ENCODE results near the gene PPP1R13L.

Gene PPP1R13L

GRCh38 chr19:45376045-45376724 is 28.7 kb downstream of the PPP1R13L start:
- H3K27ac Mint-ChIP-seq = no peak overlapping the region
- H3K4me3 Mint-ChIP-seq = no peak overlapping the region
- H3K4me1 Mint-ChIP-seq (ENCODE audit: low read depth) = no peaks in the 10 kb centered on the region
- no peaks in the 10 kb centered on the region for H3K27me3 Mint-ChIP-seq
- H3K36me3 Mint-ChIP-seq (ENCODE audit: low read depth) = no peaks in the 10 kb centered on the region
- no peaks in the 10 kb centered on the region for H3K9me3 Mint-ChIP-seq

- Mint-ChIP-seq H3K27me3 (no peaks in the 10 kb centered on the region), H3K4me3 (peak within 1 kb of the TSS; percentile 91), H3K27ac (peak within 1 kb of the TSS; percentile 98), H3K36me3 (ENCODE audit: low read depth) (no peaks in the 10 kb centered on the region), H3K9me3 (no peaks in the 10 kb centered on the region), H3K4me1 (ENCODE audit: low read depth) (peaks cover 19% of the 10 kb centered on the region)
Measured at GRCh38 chr19:45370410-45371204, 34.3 kb downstream of the PPP1R13L start, which contains the start of gene ERCC2. Gene ERCC2 (minus strand): TSS chr19:45370573. CDS start chr19:45370540, 33 bp downstream.

DNA sequence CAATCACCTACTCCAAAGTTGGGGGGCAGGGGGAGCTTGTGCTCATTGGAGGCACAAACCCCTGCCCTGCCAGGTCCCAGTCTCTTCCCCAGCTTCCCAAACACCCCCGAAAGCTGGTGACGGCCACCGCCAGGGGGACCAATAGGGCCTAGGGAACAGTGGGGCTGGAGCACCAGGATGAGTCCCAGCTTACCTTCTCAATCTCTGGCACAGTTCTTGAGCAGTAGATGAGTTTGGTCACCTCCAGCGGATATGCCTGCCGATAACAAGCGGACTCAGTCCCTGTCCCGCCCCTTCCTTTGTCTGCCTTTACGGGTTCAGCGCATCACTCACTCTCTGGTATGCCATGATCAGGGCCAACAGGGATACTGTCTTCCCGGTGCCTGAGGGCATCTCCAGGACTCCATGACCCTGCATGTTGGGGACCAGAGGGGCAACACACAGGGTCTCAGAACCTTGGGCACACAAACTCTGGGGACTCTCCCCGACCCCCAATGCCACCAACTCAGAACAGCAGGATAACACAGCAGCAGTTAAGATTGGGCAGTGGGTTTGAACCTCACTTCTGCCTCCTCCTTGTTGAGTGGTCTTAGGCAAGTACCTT is 36.0 kb downstream of the PPP1R13L start:
- H3K27me3 Mint-ChIP-seq = no peaks in the 10 kb centered on the region
- no peak overlapping the region for H3K27ac Mint-ChIP-seq
- no peaks in the 10 kb centered on the region for H3K9me3 Mint-ChIP-seq
- peaks cover 19% of the 10 kb centered on the region for H3K4me1 Mint-ChIP-seq (ENCODE audit: low read depth)
- H3K4me3 Mint-ChIP-seq = peak overlapping the region; percentile 73
- no peaks in the 10 kb centered on the region for H3K36me3 Mint-ChIP-seq (ENCODE audit: low read depth)

DNA sequence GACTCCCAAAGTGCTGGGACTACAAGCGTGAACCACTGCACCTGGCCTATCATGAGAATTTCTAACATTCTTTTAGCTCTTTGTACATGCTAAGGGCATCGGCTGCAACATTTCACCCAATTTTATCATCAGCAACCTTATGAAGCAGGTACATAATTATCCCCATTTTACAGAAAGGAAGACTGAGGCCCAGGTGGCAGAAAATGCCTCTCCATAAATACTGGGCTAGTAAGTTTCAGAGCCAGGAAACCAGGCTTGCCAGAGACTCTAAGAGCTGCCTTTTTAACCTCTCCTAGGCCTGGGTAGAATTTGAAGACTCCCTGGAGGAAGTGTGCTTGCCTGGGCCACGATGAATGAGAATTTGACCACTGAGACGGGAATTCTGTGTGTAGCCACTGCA is 36.7 kb downstream of the PPP1R13L start:
- Mint-ChIP-seq H3K4me3 (no peak overlapping the region), H3K27ac (no peak overlapping the region), H3K27me3 (no peaks in the 10 kb centered on the region), H3K9me3 (no peaks in the 10 kb centered on the region), H3K36me3 (ENCODE audit: low read depth) (no peaks in the 10 kb centered on the region), H3K4me1 (ENCODE audit: low read depth) (peaks cover 19% of the 10 kb centered on the region)

- Mint-ChIP-seq H3K27ac (no peak overlapping the region), H3K27me3 (no peaks in the 10 kb centered on the region), H3K36me3 (ENCODE audit: low read depth) (peaks cover 14% of the 10 kb centered on the region), H3K4me1 (ENCODE audit: low read depth) (peaks cover 9% of the 10 kb centered on the region), H3K9me3 (no peaks in the 10 kb centered on the region), H3K4me3 (no peak overlapping the region)
Measured at GRCh38 chr19:45364696-45365095, 40.2 kb downstream of the PPP1R13L start.

DNA sequence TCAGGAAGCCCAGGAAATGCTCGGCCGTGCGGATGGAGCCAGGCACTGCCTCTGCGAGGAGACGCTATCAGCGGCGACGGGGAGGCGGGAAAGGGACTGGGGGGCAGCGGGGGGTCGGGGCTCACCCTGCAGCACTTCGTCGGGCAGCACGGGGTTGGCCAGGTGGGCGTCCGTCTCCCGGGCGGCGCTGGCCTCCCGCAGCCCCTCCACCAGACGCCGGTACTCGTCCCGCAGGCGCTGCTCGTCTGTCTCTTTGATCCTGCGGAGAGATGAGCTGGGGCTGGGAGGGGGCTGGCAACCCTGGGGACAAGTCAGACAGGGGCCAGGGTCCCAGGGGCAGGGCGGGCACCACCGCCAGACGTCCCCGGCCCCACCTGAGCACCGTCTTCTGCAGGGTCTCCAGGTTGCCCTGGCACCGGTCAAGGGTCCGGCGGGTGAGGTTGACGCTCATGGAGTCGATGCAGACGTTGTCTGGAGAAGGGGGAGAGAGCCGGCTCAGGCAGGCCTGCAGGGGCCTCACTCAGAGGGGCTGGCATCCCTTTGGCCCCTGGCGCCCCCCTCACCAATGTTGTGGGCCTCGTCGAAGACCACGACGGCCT is 40.9 kb downstream of the PPP1R13L start:
- Mint-ChIP-seq H3K4me3 (no peak overlapping the region), H3K4me1 (ENCODE audit: low read depth) (peaks cover 6% of the 10 kb centered on the region), H3K27ac (no peak overlapping the region), H3K27me3 (no peaks in the 10 kb centered on the region), H3K36me3 (ENCODE audit: low read depth) (peaks cover 21% of the 10 kb centered on the region), H3K9me3 (no peaks in the 10 kb centered on the region)

- no peak overlapping the region for H3K4me3 Mint-ChIP-seq
- H3K36me3 Mint-ChIP-seq (ENCODE audit: low read depth) = peaks cover 36% of the 10 kb centered on the region
- no peaks in the 10 kb centered on the region for H3K27me3 Mint-ChIP-seq
- no peaks in the 10 kb centered on the region for H3K4me1 Mint-ChIP-seq (ENCODE audit: low read depth)
- no peaks in the 10 kb centered on the region for H3K9me3 Mint-ChIP-seq
- no peak overlapping the region for H3K27ac Mint-ChIP-seq
Measured at GRCh38 chr19:45362291-45362690, 42.6 kb downstream of the PPP1R13L start.

GRCh38 chr19:45361608-45362007 is 43.3 kb downstream of the PPP1R13L start:
- H3K4me1 Mint-ChIP-seq (ENCODE audit: low read depth) = no peaks in the 10 kb centered on the region
- no peak overlapping the region for H3K4me3 Mint-ChIP-seq
- no peaks in the 10 kb centered on the region for H3K27me3 Mint-ChIP-seq
- H3K27ac Mint-ChIP-seq = no peak overlapping the region
- no peaks in the 10 kb centered on the region for H3K9me3 Mint-ChIP-seq
- H3K36me3 Mint-ChIP-seq (ENCODE audit: low read depth) = peaks cover 36% of the 10 kb centered on the region

GRCh38 chr19:45358213-45358792 is 46.6 kb downstream of the PPP1R13L start:
- Mint-ChIP-seq H3K9me3 (no peaks in the 10 kb centered on the region), H3K4me3 (no peak overlapping the region), H3K36me3 (ENCODE audit: low read depth) (peaks cover 46% of the 10 kb centered on the region), H3K27me3 (no peaks in the 10 kb centered on the region), H3K4me1 (ENCODE audit: low read depth) (no peaks in the 10 kb centered on the region), H3K27ac (no peak overlapping the region)

DNA sequence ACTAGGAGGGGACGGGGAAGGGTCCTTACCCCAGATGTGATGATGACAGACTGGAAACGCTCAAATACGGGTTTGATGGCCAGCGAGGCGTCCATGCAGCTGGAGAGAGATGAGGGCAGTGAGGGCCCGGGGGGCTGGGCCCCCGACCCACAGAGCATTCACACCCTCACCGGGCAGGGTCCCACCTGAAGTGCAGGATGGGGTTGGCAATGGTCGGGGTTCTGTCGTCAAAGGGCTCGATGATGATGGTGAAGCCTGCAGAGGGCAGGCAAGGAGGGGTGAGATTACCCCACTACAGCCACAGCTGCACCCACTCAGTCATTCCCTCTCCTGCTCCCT is 47.5 kb downstream of the PPP1R13L start:
- Mint-ChIP-seq H3K36me3 (ENCODE audit: low read depth) (peaks cover 46% of the 10 kb centered on the region), H3K27me3 (no peaks in the 10 kb centered on the region), H3K4me3 (no peak overlapping the region)

DNA sequence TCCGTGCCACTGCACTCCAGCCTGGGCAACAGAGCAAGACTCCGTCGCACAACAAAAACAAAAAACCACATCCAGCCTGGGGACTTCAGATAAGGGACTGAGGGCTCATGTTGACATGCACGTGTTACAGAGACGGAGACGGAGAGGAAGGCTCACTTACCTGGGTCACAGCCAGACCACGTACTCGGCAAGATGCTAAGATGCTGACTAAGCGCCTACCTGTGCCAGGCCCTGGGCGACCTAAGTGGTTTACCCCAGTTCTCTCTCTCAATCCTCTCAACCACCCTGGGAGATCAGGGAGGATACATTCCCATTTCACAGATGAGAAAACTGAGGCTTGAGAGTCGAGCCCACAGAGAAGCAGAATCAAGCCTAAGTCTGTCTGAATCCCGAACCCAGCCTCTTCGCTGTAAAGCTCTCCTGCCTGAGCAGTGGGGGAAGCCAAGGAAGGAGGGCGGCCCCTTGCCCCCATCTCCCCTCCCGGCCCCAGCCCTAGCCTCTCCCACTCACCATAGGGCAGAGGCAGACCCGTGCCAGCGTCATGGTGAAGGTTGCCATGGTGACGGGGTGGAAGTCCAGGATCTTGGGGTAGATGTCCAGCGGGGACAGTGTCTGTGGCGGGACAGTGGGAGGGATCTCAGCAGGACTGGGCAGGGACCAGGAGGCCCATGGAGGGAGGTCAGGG is 48.0 kb downstream of the PPP1R13L start:
- H3K4me1 Mint-ChIP-seq (ENCODE audit: low read depth) = no peaks in the 10 kb centered on the region
- peaks cover 42% of the 10 kb centered on the region for H3K36me3 Mint-ChIP-seq (ENCODE audit: low read depth)
- H3K27ac Mint-ChIP-seq = no peak overlapping the region
- no peaks in the 10 kb centered on the region for H3K27me3 Mint-ChIP-seq
- H3K4me3 Mint-ChIP-seq = no peak overlapping the region
- no peaks in the 10 kb centered on the region for H3K9me3 Mint-ChIP-seq

More for the DNA sequence above, 47.5 kb downstream of the PPP1R13L start:
- H3K4me1 Mint-ChIP-seq (ENCODE audit: low read depth) = no peaks in the 10 kb centered on the region
- no peaks in the 10 kb centered on the region for H3K9me3 Mint-ChIP-seq
- no peak overlapping the region for H3K27ac Mint-ChIP-seq

GRCh38 chr19:45355910-45356309 is 49.0 kb downstream of the PPP1R13L start:
- no peaks in the 10 kb centered on the region for H3K4me1 Mint-ChIP-seq (ENCODE audit: low read depth)
- H3K36me3 Mint-ChIP-seq (ENCODE audit: low read depth) = peaks cover 32% of the 10 kb centered on the region
- H3K4me3 Mint-ChIP-seq = no peak overlapping the region
- H3K27ac Mint-ChIP-seq = no peak overlapping the region
- H3K9me3 Mint-ChIP-seq = no peaks in the 10 kb centered on the region
- H3K27me3 Mint-ChIP-seq = no peaks in the 10 kb centered on the region

DNA sequence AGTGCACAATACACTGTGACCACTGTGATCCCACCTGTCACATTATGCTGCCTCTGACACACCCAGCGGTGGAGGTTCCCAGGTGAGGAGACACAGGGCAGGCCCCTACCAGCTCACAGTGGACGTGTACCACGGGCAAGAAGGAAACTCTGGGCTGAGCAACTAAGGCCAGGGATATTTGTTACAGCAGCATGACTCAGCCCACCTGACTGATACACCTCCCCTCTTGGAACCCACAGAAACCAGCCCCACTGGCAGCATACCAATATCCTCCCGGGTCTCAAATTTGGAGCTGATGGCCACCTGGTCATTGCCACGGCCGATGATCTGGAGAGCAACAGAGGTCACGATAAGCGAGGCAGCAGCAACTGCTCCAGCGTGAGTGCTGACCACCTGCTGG is 49.5 kb downstream of the PPP1R13L start:
- Mint-ChIP-seq H3K27ac (no peak overlapping the region), H3K9me3 (no peaks in the 10 kb centered on the region), H3K27me3 (no peaks in the 10 kb centered on the region), H3K4me1 (ENCODE audit: low read depth) (no peaks in the 10 kb centered on the region), H3K36me3 (ENCODE audit: low read depth) (peaks cover 31% of the 10 kb centered on the region), H3K4me3 (no peak overlapping the region)

DNA sequence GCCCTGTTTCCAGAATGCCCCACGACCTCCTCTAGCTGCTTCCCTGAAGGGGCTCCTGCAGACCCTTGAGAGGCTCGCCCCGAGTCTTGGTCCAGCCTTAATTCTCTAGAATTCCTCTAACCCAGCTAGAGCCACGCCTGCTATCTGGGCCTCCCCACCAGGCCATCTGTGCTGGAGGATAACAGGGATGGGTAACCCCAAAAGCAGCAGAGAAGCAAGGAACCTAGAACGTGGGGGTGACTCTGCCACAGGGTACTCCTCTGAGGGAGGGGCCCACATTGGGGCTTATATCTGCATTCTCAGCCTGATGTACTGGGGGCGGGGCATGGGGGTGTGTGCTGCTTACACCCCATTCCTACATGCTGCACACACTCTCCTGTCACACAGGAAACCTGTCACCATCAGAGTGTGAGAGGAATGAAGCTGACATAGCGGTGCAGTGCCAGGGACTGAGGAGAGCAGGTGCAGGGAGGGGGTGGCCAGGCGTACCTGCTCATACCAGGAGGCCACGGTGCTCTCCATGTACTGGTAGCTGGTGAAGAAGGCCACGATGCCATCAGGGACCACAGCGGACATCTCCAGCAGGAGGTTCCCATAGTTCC is 50.5 kb downstream of the PPP1R13L start:
- H3K4me3 Mint-ChIP-seq = no peak overlapping the region
- H3K9me3 Mint-ChIP-seq = no peaks in the 10 kb centered on the region
- H3K27ac Mint-ChIP-seq = no peak overlapping the region
- H3K4me1 Mint-ChIP-seq (ENCODE audit: low read depth) = no peaks in the 10 kb centered on the region
- peaks cover 28% of the 10 kb centered on the region for H3K36me3 Mint-ChIP-seq (ENCODE audit: low read depth)
- no peaks in the 10 kb centered on the region for H3K27me3 Mint-ChIP-seq

Measured in stimulated activated naive CD8-positive, alpha-beta T cell treated with anti-CD3 and anti-CD28 coated beads, Interleukin-15, Interleukin-2, amounts not matched to agents 100 ng/mL and 50 ng/mL, for 24 hours (primary cell).